Measurements from ENCODE around the gene FRAS1.

GRCh38 chr4:78592088-78592783 lies 535.1 kb downstream of the FRAS1 start:
- TF ChIP-seq CTCF (IDR thresholded peaks at IDR 0.05; ENCODE audit: poor library complexity, severe bottlenecking), result peak; percentile 44
- TF ChIP-seq EP300 (conservative IDR thresholded peaks at IDR 0.05; ENCODE audit: poor library complexity, severe bottlenecking), result no peak
- no peak for TF ChIP-seq REST (IDR thresholded peaks at IDR 0.05; ENCODE audit: borderline replicate concordance)
- no peak for TF ChIP-seq POLR2AphosphoS5 (IDR thresholded peaks at IDR 0.05)
- TF ChIP-seq SMC3 (conservative IDR thresholded peaks at IDR 0.05; ENCODE audit: poor library complexity), result no peak

All from neural cell (in vitro differentiated cells).